HepG2 (cell line): ENCODE results near the gene YIF1A. TPM values are rescaled to one million over a fixed set of nuclear protein-coding genes. Genes with fewer than 3 reads are reported as not detected.
A peak's percentile ranks its signal among the peaks of the same experiment; 100 is the strongest.

Source experiments
- AGO2 ChIP-seq: fragments of 200-400 bp; formaldehyde crosslinking; optimal IDR thresholded peaks from 2 replicates; pipeline ENCODE3; 2017; ENCODE audit warnings: mild to moderate bottlenecking, low read depth, low read length, moderate library complexity
- CEBPZ ChIP-seq: IDR thresholded peaks from 2 replicates; pipeline ENCODE4 v1.6.1; 2012; ENCODE audit warnings: low read length, improper control_type of control experiment
- ETV6 ChIP-seq: sonication (generic); formaldehyde crosslinking; conservative IDR thresholded peaks from 2 replicates; pipeline ENCODE4 v1.4.0; 2020; ENCODE audit warnings: missing genetic modification reagents
- FOXA1 ChIP-seq, 2 experiments: fragments of 450-650 bp in 1 of 2; sonication (generic) in 1 of 2; formaldehyde crosslinking in 1 of 2; IDR thresholded peaks; 2 replicates each; pipeline versions ENCODE4 v1.4.0 to v1.6.1; 2016 to 2020; ENCODE audit warnings: missing genetic modification reagents in 1 of 2
- HOXA3 ChIP-seq: sonication (generic); formaldehyde crosslinking; IDR thresholded peaks from 2 replicates; pipeline ENCODE4 v1.5.0; 2020; ENCODE audit warnings: missing genetic modification reagents
- KDM6A ChIP-seq: IDR thresholded peaks from 2 replicates; pipeline ENCODE4 v1.6.1; 2016; ENCODE audit warnings: low read depth
- NBN ChIP-seq: fragments of 450-650 bp; conservative IDR thresholded peaks from 2 replicates; pipeline ENCODE4 v1.6.1; 2017
- PLSCR1 ChIP-seq: sonication (generic); formaldehyde crosslinking; IDR thresholded peaks from 2 replicates; pipeline ENCODE4 v1.5.0; 2020; ENCODE audit warnings: missing genetic modification reagents, mild to moderate bottlenecking, borderline replicate concordance
- ZFY ChIP-seq: sonication (generic); formaldehyde crosslinking; IDR thresholded peaks from 2 replicates; pipeline ENCODE4 v1.4.0; 2020; ENCODE audit warnings: missing genetic modification reagents
- ZMYM4 ChIP-seq: sonication (generic); formaldehyde crosslinking; IDR thresholded peaks from 2 replicates; pipeline ENCODE4 v1.8.1; 2023; ENCODE audit warnings: mild to moderate bottlenecking, missing genetic modification reagents
- ZNF138 ChIP-seq: sonication (generic); formaldehyde crosslinking; IDR thresholded peaks from 2 replicates; pipeline ENCODE4 v1.5.0; 2020; ENCODE audit warnings: mild to moderate bottlenecking, low read depth, missing genetic modification reagents
- ZNF75D ChIP-seq: sonication (generic); formaldehyde crosslinking; IDR thresholded peaks from 2 replicates; pipeline ENCODE4 v1.8.1; 2023; ENCODE audit warnings: missing genetic modification reagents, mild to moderate bottlenecking, borderline replicate concordance
- ZSCAN30 ChIP-seq: sonication (generic); formaldehyde crosslinking; IDR thresholded peaks from 2 replicates; pipeline ENCODE4 v1.5.0; 2020; ENCODE audit warnings: mild to moderate bottlenecking, missing genetic modification reagents
- ZUFSP ChIP-seq: sonication (generic); formaldehyde crosslinking; IDR thresholded peaks from 2 replicates; pipeline ENCODE4 v1.9.0; 2021; ENCODE audit warnings: missing genetic modification reagents, mild to moderate bottlenecking, borderline replicate concordance
- polyA plus RNA-seq, 8 experiments: library from polyadenylated mRNA; depleted of rRNA in 3 of 8; stranded (reverse) in 7 of 8; unstranded in 1 of 8; fragments of >200 nt; fragmentation: Illumina TruSeq in 4 of 8; extraction: Trizol in 4 of 8; gene quantifications; 2 replicates each; pipeline versions ENCODE4 v1.2.1 to v1.2.3, GENCODE V29; 2011 to 2016; ENCODE audit warnings: low read depth in 4 of 8, missing spikeins in 1 of 8, mixed read lengths in 1 of 8; ENCODE audit not compliant: insufficient read depth in 1 of 8
- total RNA-seq, 5 experiments: library from RNA; depleted of rRNA; stranded (reverse); fragments of >200 nt; fragmentation: Illumina TruSeq; extraction: Trizol; gene quantifications; 2 replicates each; pipeline ENCODE4 v1.2.3, GENCODE V29; 2016; ENCODE audit warnings: low read depth in 1 of 5
- TF ChIP-seq, protein P1 (sequence below): sonication (generic); formaldehyde crosslinking; IDR thresholded peaks from 2 replicates; pipeline ENCODE4 v1.4.0; 2020; ENCODE audit warnings: missing genetic modification reagents
- TF ChIP-seq, protein P2 (sequence below): fragments of 450-650 bp; IDR thresholded peaks from 2 replicates; pipeline ENCODE4 v1.6.1; 2017; ENCODE audit warnings: mild to moderate bottlenecking

Gene YIF1A
- total and polyA plus RNA-seq, 2 of the 13 experiments (the other 11 are each of a cell fraction or from before 2014, with no cell fraction given), result 133 to 145 TPM

- TF ChIP-seq, protein P1, sequence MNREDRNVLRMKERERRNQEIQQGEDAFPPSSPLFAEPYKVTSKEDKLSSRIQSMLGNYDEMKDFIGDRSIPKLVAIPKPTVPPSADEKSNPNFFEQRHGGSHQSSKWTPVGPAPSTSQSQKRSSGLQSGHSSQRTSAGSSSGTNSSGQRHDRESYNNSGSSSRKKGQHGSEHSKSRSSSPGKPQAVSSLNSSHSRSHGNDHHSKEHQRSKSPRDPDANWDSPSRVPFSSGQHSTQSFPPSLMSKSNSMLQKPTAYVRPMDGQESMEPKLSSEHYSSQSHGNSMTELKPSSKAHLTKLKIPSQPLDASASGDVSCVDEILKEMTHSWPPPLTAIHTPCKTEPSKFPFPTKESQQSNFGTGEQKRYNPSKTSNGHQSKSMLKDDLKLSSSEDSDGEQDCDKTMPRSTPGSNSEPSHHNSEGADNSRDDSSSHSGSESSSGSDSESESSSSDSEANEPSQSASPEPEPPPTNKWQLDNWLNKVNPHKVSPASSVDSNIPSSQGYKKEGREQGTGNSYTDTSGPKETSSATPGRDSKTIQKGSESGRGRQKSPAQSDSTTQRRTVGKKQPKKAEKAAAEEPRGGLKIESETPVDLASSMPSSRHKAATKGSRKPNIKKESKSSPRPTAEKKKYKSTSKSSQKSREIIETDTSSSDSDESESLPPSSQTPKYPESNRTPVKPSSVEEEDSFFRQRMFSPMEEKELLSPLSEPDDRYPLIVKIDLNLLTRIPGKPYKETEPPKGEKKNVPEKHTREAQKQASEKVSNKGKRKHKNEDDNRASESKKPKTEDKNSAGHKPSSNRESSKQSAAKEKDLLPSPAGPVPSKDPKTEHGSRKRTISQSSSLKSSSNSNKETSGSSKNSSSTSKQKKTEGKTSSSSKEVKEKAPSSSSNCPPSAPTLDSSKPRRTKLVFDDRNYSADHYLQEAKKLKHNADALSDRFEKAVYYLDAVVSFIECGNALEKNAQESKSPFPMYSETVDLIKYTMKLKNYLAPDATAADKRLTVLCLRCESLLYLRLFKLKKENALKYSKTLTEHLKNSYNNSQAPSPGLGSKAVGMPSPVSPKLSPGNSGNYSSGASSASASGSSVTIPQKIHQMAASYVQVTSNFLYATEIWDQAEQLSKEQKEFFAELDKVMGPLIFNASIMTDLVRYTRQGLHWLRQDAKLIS (CRISPR knock-in tag), result 0 out of 2 replicates have a peak, but pooled peaks have one; percentile 49
- no peak for TF ChIP-seq PLSCR1 (CRISPR knock-in tag)
- TF ChIP-seq ZUFSP (CRISPR knock-in tag), result no peak
- no peak for TF ChIP-seq ZNF138 (CRISPR knock-in tag)
- TF ChIP-seq CEBPZ, result no peak
- no peak for TF ChIP-seq NBN
- peak; percentile 85 for TF ChIP-seq ZSCAN30 (CRISPR knock-in tag)
- TF ChIP-seq, protein P2, sequence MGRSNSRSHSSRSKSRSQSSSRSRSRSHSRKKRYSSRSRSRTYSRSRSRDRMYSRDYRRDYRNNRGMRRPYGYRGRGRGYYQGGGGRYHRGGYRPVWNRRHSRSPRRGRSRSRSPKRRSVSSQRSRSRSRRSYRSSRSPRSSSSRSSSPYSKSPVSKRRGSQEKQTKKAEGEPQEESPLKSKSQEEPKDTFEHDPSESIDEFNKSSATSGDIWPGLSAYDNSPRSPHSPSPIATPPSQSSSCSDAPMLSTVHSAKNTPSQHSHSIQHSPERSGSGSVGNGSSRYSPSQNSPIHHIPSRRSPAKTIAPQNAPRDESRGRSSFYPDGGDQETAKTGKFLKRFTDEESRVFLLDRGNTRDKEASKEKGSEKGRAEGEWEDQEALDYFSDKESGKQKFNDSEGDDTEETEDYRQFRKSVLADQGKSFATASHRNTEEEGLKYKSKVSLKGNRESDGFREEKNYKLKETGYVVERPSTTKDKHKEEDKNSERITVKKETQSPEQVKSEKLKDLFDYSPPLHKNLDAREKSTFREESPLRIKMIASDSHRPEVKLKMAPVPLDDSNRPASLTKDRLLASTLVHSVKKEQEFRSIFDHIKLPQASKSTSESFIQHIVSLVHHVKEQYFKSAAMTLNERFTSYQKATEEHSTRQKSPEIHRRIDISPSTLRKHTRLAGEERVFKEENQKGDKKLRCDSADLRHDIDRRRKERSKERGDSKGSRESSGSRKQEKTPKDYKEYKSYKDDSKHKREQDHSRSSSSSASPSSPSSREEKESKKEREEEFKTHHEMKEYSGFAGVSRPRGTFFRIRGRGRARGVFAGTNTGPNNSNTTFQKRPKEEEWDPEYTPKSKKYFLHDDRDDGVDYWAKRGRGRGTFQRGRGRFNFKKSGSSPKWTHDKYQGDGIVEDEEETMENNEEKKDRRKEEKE, result no peak
- TF ChIP-seq ZMYM4 (CRISPR knock-in tag), result peak; percentile 47; the same call in 1 of the 2 replicates
- TF ChIP-seq ZNF75D, result no peak
- TF ChIP-seq FOXA1 (IDR thresholded peaks at IDR 0.05), result no peak
- TF ChIP-seq FOXA1 (CRISPR knock-in tag; IDR thresholded peaks at IDR 0.05), result no peak
- TF ChIP-seq KDM6A (CRISPR knock-in tag), result no peak
- TF ChIP-seq HOXA3 (CRISPR knock-in tag), result peak; percentile 84
- TF ChIP-seq ZFY (CRISPR knock-in tag), result peak; percentile 67
- TF ChIP-seq AGO2, result no peak
- peak; percentile 40; the same call in 1 of the 2 replicates for TF ChIP-seq ETV6
These were observed 39.6 kb upstream of the YIF1A start (continued) for GRCh38 chr11:66328302-66329144.
